NCI-H748 (cell line): ENCODE measurements around the gene LMAN1.

ENCODE experiments used
- DNase-seq: peaks from one replicate; lab custom pipeline; 2025; ENCODE audit not compliant: unreplicated experiment; lab: John Stamatoyannopoulos, UW

LMAN1 gene

GRCh38 chr18:59360381-59360780, 1.3 kb upstream of the LMAN1 start:
- DNase-seq = peak; percentile 49

GRCh38 chr18:59359576-59359952, 499 bp upstream of the LMAN1 start:
- DNase-seq = peak; percentile 87

- no peak for DNase-seq
These were observed 702 bp downstream of the LMAN1 start for GRCh38 chr18:59358414-59358711.

GRCh38 chr18:59357928-59358327, 1.1 kb downstream of the LMAN1 start:
- DNase-seq = peak; percentile 23

GRCh38 chr18:59354731-59355130, 4.3 kb downstream of the LMAN1 start:
- DNase-seq = no peak

- no peak for DNase-seq
These were observed 5.9 kb downstream of the LMAN1 start for GRCh38 chr18:59353079-59353680.

GRCh38 chr18:59352250-59352855, 6.7 kb downstream of the LMAN1 start:
- no peak for DNase-seq

GRCh38 chr18:59345556-59345955, 13.5 kb downstream of the LMAN1 start:
- DNase-seq = no peak

- DNase-seq = no peak
These were observed 14.1 kb downstream of the LMAN1 start for GRCh38 chr18:59344996-59345395.

- DNase-seq = no peak
These were observed 15.1 kb downstream of the LMAN1 start for GRCh38 chr18:59343926-59344325.

- no peak for DNase-seq
These were observed 18.2 kb downstream of the LMAN1 start for GRCh38 chr18:59340817-59341216.

GRCh38 chr18:59340312-59340711, 18.8 kb downstream of the LMAN1 start:
- no peak for DNase-seq

- DNase-seq = no peak
These were observed 26.1 kb downstream of the LMAN1 start for GRCh38 chr18:59332986-59333385.

- no peak for DNase-seq
These were observed 30.4 kb downstream of the LMAN1 start for GRCh38 chr18:59328683-59329082.

- no peak for DNase-seq
These were observed 33.1 kb downstream of the LMAN1 start for GRCh38 chr18:59325965-59326364.

- no peak for DNase-seq
These were observed 34.5 kb downstream of the LMAN1 start for GRCh38 chr18:59324623-59324971.

GRCh38 chr18:59323931-59324622, 35.0 kb downstream of the LMAN1 start:
- DNase-seq = no peak

GRCh38 chr18:59318460-59319050, 40.5 kb downstream of the LMAN1 start, which contains the start of gene CPLX4:
TSS of gene CPLX4 (minus strand) at chr18:59318649. CDS start at chr18:59318462, 187 bp downstream.
- no peak for DNase-seq

GRCh38 chr18:59311631-59312030, 47.4 kb downstream of the LMAN1 start:
- no peak for DNase-seq

- DNase-seq = no peak
These were observed 50.2 kb downstream of the LMAN1 start for GRCh38 chr18:59308938-59309260.

- DNase-seq = peak; percentile 86
These were observed 50.7 kb downstream of the LMAN1 start for GRCh38 chr18:59308248-59308937.

- no peak for DNase-seq
These were observed 52.4 kb downstream of the LMAN1 start for GRCh38 chr18:59306640-59307039.
